ENCODE measurements around the gene ZSCAN9. TPM values are rescaled to one million over a fixed set of nuclear protein-coding genes. Genes with fewer than 3 reads are reported as not detected.

The ZSCAN9 gene
- total RNA-seq, 1 experiment from 2014 or later = 13.9 TPM

GRCh38 chr6:28252009-28252975 lies 27.2 kb downstream of the ZSCAN9 start, which contains the start of gene ZKSCAN4:
Gene ZKSCAN4, minus strand, starts transcription at chr6:28252269. Its CDS starts 289 bp downstream, at chr6:28251980.
- H3K4me1 Mint-ChIP-seq (ENCODE audit: low read depth, unreplicated experiment) = peaks cover 8% of the 10 kb centered on the region
- ChIA-PET CTCF (interaction anchor here (0.6 to 1.0 kb wide), 4 partner anchors 14 to 172 kb away, joined by 4 to 5 read pairs (median 4); partner anchors contain the start of genes ZNF165 and ZSCAN26), POLR2A (interaction anchor here (0.7 to 1.2 kb wide), 4 partner anchors 15 to 1075 kb away, joined by 3 to 7 read pairs (median 3); partner anchors contain the start of genes ZSCAN26 and ZSCAN31)
- H3K36me3 Mint-ChIP-seq (ENCODE audit: insufficient read depth, unreplicated experiment) = peaks cover 17% of the 10 kb centered on the region
- Histone ChIP-seq H3K4me3 (ENCODE audit: low read depth, low read length) (peak within 1 kb of the TSS; percentile 71), H3K4me1 (peaks cover 4% of the 10 kb centered on the region; the same call in 1 of the 2 replicates), H3K27me3 (replicated peaks; ENCODE audit: control insufficient read depth, insufficient read depth, low read length) (no peaks in the 10 kb centered on the region), H3K36me3 (ENCODE audit: control insufficient read depth, insufficient read depth, low read length) (no peaks in the 10 kb centered on the region), H3K9me3 (no peaks in the 10 kb centered on the region)
- BruUV-seq (replicated peaks) = no TSS peak
- H3K9me3 Mint-ChIP-seq (ENCODE audit: unreplicated experiment) = no peaks in the 10 kb centered on the region
- intact Hi-C loops (cut with micrococcal nuclease; ENCODE audit: unreplicated experiment) = loop anchor here (1.0 kb wide), 5 partner anchors 15 to 131 kb away; partner anchors contain the start of genes PGBD1, ZSCAN26 and ZSCAN9
- H3K27ac Mint-ChIP-seq (ENCODE audit: unreplicated experiment) = peak within 1 kb of the TSS; percentile 82
- H3K4me3 Mint-ChIP-seq (ENCODE audit: unreplicated experiment) = peak within 1 kb of the TSS; percentile 95
- TF ChIP-seq CTCF (IDR thresholded peaks at IDR 0.05; ENCODE audit: insufficient read depth in 1 of 2, low read depth in 1 of 2, low read length in 1 of 2, severe bottlenecking in 1 of 2, unreplicated experiment in 1 of 2) = no peak
- H3K27me3 Mint-ChIP-seq (ENCODE audit: insufficient read depth, unreplicated experiment) = no peaks in the 10 kb centered on the region
- peak; percentile 87 to 88 for DNase-seq

- no peaks in the 10 kb centered on the region for H3K9me3 ChIP-seq
- H3K36me3 ChIP-seq (ENCODE audit: control insufficient read depth, insufficient read depth, low read length) = no peaks in the 10 kb centered on the region
- H3K4me3 Mint-ChIP-seq (ENCODE audit: unreplicated experiment) = no peak overlapping the region
- intact Hi-C loops (cut with micrococcal nuclease; ENCODE audit: unreplicated experiment) = no loop called here
- H3K36me3 Mint-ChIP-seq (ENCODE audit: insufficient read depth, unreplicated experiment) = peaks cover 6% of the 10 kb centered on the region
- peaks cover 4% of the 10 kb centered on the region; the same call in 1 of the 2 replicates for H3K4me1 ChIP-seq
- no peak overlapping the region for H3K4me3 ChIP-seq (ENCODE audit: low read depth, low read length)
- H3K27me3 ChIP-seq (replicated peaks; ENCODE audit: control insufficient read depth, insufficient read depth, low read length) = no peaks in the 10 kb centered on the region
- ChIA-PET POLR2A (no interaction called here), CTCF (no interaction called here)
- no peak for TF ChIP-seq CTCF (IDR thresholded peaks at IDR 0.05; ENCODE audit: insufficient read depth in 1 of 2, low read depth in 1 of 2, low read length in 1 of 2, severe bottlenecking in 1 of 2, unreplicated experiment in 1 of 2)
- no peak overlapping the region for H3K27ac Mint-ChIP-seq (ENCODE audit: unreplicated experiment)
- no peak for DNase-seq
- H3K9me3 Mint-ChIP-seq (ENCODE audit: unreplicated experiment) = no peaks in the 10 kb centered on the region
- BruUV-seq (replicated peaks) = no TSS peak
- peaks cover 6% of the 10 kb centered on the region for H3K27me3 Mint-ChIP-seq (ENCODE audit: insufficient read depth, unreplicated experiment)
- peaks cover 8% of the 10 kb centered on the region for H3K4me1 Mint-ChIP-seq (ENCODE audit: low read depth, unreplicated experiment)
Observed at GRCh38 chr6:28254121-28254519, 29.0 kb downstream of the ZSCAN9 start.

- peaks cover 17% of the 10 kb centered on the region for H3K27me3 Mint-ChIP-seq (ENCODE audit: insufficient read depth, unreplicated experiment)
- H3K36me3 Mint-ChIP-seq (ENCODE audit: insufficient read depth, unreplicated experiment) = peaks cover under 1% of the 10 kb centered on the region
- H3K9me3 Mint-ChIP-seq (ENCODE audit: unreplicated experiment) = no peaks in the 10 kb centered on the region
- POLR2A ChIA-PET = no interaction called here
- Histone ChIP-seq H3K4me3 (ENCODE audit: low read depth, low read length) (no peak overlapping the region), H3K4me1 (peaks cover 4% of the 10 kb centered on the region; the same call in 1 of the 2 replicates), H3K27me3 (replicated peaks; ENCODE audit: control insufficient read depth, insufficient read depth, low read length) (no peaks in the 10 kb centered on the region), H3K36me3 (ENCODE audit: control insufficient read depth, insufficient read depth, low read length) (no peaks in the 10 kb centered on the region), H3K9me3 (no peaks in the 10 kb centered on the region)
- H3K4me1 Mint-ChIP-seq (ENCODE audit: low read depth, unreplicated experiment) = peaks cover 8% of the 10 kb centered on the region
- intact Hi-C loops (cut with micrococcal nuclease; ENCODE audit: unreplicated experiment) = no loop called here
- H3K27ac Mint-ChIP-seq (ENCODE audit: unreplicated experiment) = no peak overlapping the region
- no peak overlapping the region for H3K4me3 Mint-ChIP-seq (ENCODE audit: unreplicated experiment)
- TF ChIP-seq CTCF (IDR thresholded peaks at IDR 0.05; ENCODE audit: insufficient read depth in 1 of 2, low read depth in 1 of 2, low read length in 1 of 2, severe bottlenecking in 1 of 2, unreplicated experiment in 1 of 2) = no peak
- no peak for DNase-seq
- no TSS peak for BruUV-seq (replicated peaks)
- CTCF ChIA-PET = no interaction called here
Observed at GRCh38 chr6:28257042-28257441, 32.0 kb downstream of the ZSCAN9 start.

All from Caco-2 (cell line).